CD4-positive, alpha-beta T cell treated with Interleukin-10 for 1 hour (primary cell): ENCODE data around the gene HORMAD1.
"Not testable (repeated sequence)": the region's sequence is repeated elsewhere in the genome, so short reads cannot be mapped to it uniquely, and the experiment has no call there.

ENCODE experiments used
- DNase-seq: peaks from one replicate; pipeline ENCODE4 v3.0.0-alpha.2; 2020

Gene HORMAD1

DNA sequence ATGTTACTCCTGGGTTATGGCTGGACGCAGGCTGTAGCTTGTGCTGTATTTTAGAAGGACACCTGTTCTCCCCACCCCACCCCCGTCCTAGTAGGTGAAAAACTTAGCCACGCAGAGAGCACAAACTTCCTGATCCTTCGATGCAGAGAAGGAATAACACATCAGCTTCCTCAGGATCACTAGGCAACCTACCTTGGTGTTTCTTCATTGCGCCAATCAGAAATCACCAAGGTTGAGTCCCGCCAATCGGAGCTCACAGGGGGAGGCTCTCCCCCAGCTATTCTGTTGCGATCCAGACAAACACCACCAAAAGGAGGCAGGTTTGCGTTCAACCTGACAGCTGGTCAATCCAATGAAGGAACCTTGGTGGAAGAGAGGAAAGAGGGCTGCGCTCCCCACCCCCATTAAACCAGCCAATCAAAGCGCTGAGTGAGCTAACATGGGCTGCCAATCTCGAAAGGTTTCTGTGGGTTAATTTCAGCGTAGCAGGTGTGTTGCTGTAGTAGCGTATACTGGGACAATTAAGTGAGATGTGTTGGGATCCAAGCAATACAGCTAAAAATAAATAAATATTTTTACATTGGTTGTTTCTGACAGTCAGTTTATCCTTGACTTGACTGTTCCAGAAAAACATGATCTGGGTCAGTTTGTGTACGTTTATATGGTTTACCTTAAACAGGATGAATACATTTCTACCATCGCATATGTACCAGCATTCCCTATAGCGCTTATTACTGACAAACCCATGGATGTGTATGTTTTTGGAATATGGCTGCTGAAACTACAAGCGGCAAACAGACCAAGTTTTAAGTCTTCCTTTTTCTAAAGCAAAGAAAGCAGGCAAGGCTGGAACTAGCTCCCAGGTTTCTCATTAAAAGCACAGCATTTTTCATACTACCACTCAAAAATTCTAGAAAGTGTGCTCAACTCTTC, 23.4 kb downstream of the HORMAD1 start, which contains the start of gene GOLPH3L:
Gene GOLPH3L, minus strand, starts transcription at position 160 of the 933 bp plus-strand sequence. CDS start 2,316 bp downstream, outside the sequence.
- DNase-seq, result peak; percentile 96

DNA sequence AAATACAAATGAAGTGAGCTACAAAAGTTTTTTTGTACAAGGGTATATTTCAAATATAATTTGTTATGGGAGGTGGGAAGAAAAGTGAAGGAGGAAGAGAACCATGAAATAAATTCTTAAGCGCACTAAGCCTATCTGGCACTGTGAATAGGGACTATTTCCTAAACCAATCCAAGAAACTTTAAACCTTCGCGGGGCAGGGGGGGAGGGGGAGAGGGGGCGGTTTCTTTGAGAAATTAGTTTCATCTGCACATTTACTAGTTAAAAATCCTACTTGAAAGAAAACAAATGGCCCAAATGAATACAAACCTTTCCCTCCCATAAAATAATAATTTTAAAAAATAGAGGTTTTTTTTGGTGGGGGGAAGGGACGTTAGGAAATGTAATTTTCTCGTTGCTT, 24.1 kb downstream of the HORMAD1 start:
- DNase-seq, result no peak

- DNase-seq, result no peak
Observed at GRCh38 chr1:150696162-150696561, 24.5 kb downstream of the HORMAD1 start.

DNA sequence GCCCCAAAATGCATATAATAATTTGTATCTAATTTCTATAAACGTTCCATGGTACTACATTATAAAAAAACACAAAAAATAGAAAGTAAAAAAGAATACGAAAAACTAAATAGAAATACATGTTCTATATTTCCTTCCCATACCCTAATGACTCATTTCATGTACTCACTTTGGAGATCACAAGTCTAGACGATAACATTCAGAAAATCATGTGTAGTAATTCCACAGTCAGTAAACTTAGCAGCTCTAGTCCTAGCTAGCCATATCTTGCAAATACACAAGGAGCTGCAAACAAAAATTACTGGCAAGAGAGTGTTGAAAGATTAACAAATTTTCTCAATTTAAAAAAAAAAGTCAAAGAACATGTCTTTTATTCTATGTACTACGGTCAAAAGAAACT, 25.1 kb downstream of the HORMAD1 start:
- no peak for DNase-seq

- DNase-seq, result no peak
Observed at GRCh38 chr1:150692720-150693119, 28.0 kb downstream of the HORMAD1 start.

GRCh38 chr1:150688763-150689162, 31.9 kb downstream of the HORMAD1 start:
- no peak for DNase-seq

GRCh38 chr1:150686275-150686674, 34.4 kb downstream of the HORMAD1 start:
- DNase-seq, result no peak

- peak; percentile 21 for DNase-seq
Observed at GRCh38 chr1:150683914-150684313, 36.8 kb downstream of the HORMAD1 start.

DNA sequence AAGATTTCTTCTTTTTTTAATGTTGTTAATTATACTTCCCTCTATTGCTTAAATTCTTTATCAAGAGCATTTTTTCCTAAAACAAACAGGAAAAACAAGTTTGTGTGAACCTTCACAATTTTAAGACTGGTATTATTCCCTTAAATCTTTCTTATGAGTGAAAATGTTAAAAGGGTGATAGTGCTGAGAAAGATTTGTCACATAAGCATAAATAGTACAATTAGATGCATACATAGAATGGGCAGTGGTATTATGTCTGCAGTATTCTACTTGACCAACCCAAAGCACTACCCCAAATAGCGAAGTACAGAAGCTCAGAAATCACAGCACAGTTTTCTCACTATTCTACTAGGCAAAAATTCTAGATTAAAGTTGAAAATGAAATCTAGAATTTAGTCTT, 41.7 kb downstream of the HORMAD1 start:
- no peak for DNase-seq

DNA sequence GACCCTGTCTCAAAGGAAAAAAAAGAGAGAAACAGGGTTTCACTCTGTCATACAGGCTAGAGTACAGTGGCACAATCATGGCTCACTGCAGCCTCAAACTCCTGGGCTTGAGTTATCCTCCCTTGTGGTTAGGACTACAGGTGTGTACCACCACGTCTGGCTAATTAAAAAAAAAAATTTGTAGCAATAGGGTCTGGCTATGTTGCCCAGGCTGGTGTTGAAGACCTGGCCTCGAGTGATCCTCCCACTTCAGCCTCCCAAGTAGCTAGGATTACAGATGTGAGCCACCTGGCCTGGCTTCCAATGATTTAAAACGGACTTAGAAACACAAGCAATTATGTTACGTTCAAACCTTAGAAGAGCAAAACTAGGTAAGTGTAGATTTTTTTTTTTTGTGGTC, 45.8 kb downstream of the HORMAD1 start:
- DNase-seq, result no peak

DNA sequence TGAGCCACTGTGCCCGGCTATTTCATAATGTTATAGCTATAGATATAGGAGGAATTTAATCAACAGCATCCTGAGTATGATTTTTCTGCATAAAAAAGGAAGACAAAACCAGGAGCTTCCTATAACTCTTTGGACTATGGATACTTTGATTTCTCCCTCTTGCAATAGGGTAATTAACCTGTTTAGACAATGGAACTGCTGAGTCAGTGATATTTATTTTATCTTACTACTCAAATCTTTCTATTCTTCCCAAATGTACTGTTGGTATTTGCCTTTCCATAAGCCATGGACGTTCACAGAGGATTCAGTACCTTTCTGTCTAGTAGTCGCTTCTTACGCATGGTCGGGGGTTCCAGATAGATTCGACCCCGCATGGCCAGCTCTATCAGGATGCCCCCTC, 57.4 kb downstream of the HORMAD1 start:
- no peak for DNase-seq

- DNase-seq, result no peak
Observed at GRCh38 chr1:150662811-150663210, 57.9 kb downstream of the HORMAD1 start.

- DNase-seq, result no peak
Observed at GRCh38 chr1:150661156-150661555, 59.5 kb downstream of the HORMAD1 start.

GRCh38 chr1:150660584-150660983, 60.1 kb downstream of the HORMAD1 start:
- no peak for DNase-seq

DNA sequence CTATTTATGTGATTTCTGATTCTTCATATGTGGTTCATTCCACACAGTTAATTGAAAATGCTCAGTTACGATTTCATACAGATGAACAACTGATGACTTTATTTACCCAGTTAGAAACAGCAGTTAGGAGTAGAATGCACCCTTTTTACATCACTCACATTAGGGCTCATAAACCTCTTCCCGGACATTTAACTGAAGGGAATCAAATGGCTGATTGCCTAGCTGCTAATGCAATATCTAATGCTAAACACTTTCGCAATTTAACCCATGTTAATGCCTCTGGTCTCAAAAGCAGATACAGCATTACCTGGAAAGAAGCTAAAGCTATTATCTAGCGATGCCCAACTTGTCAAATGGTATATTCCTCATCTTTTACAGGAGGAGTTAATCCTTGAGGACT, 63.6 kb downstream of the HORMAD1 start:
- not testable (repeated sequence) for DNase-seq

- DNase-seq, result not testable (repeated sequence)
Observed at GRCh38 chr1:150654635-150655034, 66.1 kb downstream of the HORMAD1 start.

DNA sequence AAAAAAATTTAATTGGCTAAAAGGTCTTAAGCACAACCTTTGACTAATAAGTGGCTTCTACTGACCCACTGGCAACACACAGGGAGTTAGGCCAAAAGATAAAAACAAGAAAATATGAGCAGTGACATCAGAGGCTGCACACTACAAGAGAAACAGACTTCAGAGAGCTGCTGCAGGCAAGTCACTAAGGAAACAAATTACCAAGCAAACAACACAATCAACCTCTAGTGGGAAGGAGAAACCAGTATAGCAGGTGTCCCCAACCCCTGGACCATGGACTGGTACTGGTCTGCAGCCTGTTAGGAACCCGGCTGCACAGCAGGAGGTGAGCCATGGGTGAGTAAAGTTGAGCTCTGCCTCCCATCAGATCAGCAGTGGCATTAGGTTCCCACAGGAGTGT, 70.5 kb downstream of the HORMAD1 start:
- no peak for DNase-seq

DNA sequence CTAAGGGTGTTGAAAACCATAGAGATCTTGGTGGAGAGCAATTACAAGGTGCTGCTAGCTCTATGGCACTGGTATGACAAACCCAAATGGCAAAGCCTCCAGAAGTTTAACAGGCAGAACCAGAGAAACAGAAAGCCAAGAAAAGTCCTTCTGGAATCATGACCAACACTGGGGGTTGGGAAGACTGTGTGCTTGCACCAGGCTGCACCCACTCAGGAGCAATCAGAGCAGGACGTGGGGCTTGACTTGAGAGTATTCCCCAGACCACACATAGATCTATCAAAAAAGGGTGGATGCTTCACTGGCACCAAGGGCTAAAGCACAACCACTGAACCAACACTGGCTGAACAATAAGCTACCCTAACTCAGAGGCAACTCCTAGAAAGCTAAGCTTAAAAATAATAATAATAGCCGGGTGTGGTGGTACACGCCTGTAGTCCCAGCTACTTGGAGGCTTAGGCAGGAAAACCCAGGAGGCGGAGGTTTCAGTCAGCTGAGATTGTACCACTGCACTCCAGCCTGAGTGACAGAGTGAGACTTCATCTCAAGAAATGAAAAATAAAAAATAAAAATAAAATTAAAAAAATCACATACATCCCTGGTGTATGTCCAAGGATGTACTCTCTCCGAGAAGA, 71.1 kb downstream of the HORMAD1 start:
- DNase-seq, result no peak
